ENCODE data around the gene NDUFAF3. TPM values are rescaled to one million over a fixed set of nuclear protein-coding genes. Genes with fewer than 3 reads are reported as not detected.

NDUFAF3 gene
- total RNA-seq, 1 donor from 2014 or later: 159 TPM

DNA sequence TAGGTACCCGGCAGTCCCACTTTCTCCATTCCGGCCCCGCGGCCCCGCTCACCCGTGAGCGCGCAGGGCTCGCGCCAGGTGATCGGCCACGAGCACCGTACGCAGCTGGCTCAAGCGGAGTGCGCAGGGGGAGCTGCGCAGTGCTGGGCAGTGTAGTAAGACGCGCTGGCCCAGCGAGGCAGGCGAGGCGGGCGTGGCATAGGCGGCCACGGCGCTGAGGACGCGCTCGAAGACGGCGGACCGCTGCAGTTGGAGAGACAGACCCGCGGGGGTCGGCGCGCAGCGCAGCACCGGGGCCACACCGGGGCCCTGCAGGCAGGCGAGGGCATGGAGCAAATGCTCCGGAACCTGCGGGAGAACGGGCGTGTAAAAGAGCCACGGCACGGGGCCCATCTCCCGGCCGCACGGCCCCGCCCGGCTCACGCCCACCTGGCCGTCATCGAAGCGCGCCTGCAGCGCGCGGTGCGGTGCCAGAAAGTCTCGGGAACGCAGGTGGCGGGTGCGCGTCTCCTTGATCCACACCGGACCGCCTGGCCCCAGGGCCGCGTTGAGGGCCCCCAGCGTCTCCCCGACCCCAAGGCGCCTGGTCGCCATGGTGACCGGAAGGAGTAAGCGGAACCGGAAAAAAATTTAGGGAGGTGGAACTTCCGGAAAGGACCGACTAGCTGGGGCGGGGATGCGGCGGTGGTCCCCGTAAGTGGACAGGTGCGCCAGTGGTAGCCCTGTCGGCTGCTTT lies 3.8 kb upstream of the NDUFAF3 start, which contains the start of gene DALRD3:
DALRD3 (minus strand) TSS at position 610 of the 736 bp plus-strand sequence; CDS start at position 594, 16 bp downstream.
- H3K36me3 ChIP-seq: peaks cover 35% of the 10 kb centered on the region
- peak within 1 kb of the TSS; percentile 88 for H3K4me3 ChIP-seq
- H3K9me3 ChIP-seq (replicated peaks): no peaks in the 10 kb centered on the region
- intact Hi-C loops (cut with micrococcal nuclease): no loop called here
- peak; percentile 61 for DNase-seq
- peak within 1 kb of the TSS; percentile 74 for H3K27ac ChIP-seq (replicated peaks)
- TF ChIP-seq, protein P1, sequence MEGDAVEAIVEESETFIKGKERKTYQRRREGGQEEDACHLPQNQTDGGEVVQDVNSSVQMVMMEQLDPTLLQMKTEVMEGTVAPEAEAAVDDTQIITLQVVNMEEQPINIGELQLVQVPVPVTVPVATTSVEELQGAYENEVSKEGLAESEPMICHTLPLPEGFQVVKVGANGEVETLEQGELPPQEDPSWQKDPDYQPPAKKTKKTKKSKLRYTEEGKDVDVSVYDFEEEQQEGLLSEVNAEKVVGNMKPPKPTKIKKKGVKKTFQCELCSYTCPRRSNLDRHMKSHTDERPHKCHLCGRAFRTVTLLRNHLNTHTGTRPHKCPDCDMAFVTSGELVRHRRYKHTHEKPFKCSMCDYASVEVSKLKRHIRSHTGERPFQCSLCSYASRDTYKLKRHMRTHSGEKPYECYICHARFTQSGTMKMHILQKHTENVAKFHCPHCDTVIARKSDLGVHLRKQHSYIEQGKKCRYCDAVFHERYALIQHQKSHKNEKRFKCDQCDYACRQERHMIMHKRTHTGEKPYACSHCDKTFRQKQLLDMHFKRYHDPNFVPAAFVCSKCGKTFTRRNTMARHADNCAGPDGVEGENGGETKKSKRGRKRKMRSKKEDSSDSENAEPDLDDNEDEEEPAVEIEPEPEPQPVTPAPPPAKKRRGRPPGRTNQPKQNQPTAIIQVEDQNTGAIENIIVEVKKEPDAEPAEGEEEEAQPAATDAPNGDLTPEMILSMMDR (IDR thresholded peaks at IDR 0.05; ENCODE audit: borderline replicate concordance): no peak
- no peaks in the 10 kb centered on the region for H3K27me3 ChIP-seq (ENCODE audit: low read depth)
- peaks cover 65% of the 10 kb centered on the region for H3K4me1 ChIP-seq

DNA sequence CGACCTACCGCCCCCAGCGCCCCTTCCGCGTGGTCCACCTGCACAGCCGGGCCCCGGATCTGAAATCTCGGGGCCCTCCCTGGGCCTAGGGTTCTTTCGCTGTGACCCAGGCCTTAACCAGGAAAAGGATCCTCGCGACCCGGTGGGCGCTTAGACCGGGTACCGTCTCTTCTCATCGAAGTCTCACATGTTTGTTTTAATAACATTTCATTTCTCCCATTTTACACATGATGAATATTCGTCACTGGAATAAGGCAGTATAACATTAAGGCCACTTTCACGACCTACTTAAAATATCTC lies 3.3 kb upstream of the NDUFAF3 start:
- no peak for DNase-seq
- peak overlapping the region; percentile 88 for H3K4me3 ChIP-seq
- TF ChIP-seq, protein P1 (IDR thresholded peaks at IDR 0.05; ENCODE audit: borderline replicate concordance): no peak
- no peaks in the 10 kb centered on the region for H3K27me3 ChIP-seq (ENCODE audit: low read depth)
- H3K36me3 ChIP-seq: peaks cover 37% of the 10 kb centered on the region
- H3K9me3 ChIP-seq (replicated peaks): no peaks in the 10 kb centered on the region
- H3K27ac ChIP-seq (replicated peaks): peak overlapping the region; percentile 74
- H3K4me1 ChIP-seq: peaks cover 65% of the 10 kb centered on the region
- intact Hi-C loops (cut with micrococcal nuclease): no loop called here

DNA sequence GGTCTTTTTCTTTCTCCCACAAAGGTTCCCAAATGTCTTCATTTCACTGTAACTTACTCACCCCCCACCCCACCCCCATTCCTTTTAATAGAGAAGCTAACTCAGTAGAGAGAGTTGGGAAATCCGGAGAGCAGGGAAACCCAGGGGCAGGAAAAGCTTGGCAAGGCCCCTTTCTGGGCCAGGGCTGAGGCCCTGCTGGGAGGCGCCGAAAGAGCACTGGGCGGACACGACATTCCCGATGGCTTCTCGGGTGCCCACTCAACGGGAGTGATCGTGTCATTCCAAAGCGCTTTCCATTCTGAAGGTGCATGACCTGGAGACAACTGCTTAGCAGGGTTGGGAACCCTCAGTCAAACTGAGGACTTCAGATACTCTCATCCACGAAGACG lies 2.0 kb upstream of the NDUFAF3 start:
- DNase-seq: no peak
- Histone ChIP-seq H3K27me3 (ENCODE audit: low read depth) (no peaks in the 10 kb centered on the region), H3K36me3 (peaks cover 38% of the 10 kb centered on the region), H3K4me1 (peaks cover 72% of the 10 kb centered on the region), H3K27ac (replicated peaks) (peak overlapping the region; percentile 98), H3K9me3 (replicated peaks) (no peaks in the 10 kb centered on the region), H3K4me3 (peak overlapping the region; percentile 86)
- intact Hi-C loops (cut with micrococcal nuclease): no loop called here
- TF ChIP-seq, protein P1 (IDR thresholded peaks at IDR 0.05; ENCODE audit: borderline replicate concordance): no peak

DNA sequence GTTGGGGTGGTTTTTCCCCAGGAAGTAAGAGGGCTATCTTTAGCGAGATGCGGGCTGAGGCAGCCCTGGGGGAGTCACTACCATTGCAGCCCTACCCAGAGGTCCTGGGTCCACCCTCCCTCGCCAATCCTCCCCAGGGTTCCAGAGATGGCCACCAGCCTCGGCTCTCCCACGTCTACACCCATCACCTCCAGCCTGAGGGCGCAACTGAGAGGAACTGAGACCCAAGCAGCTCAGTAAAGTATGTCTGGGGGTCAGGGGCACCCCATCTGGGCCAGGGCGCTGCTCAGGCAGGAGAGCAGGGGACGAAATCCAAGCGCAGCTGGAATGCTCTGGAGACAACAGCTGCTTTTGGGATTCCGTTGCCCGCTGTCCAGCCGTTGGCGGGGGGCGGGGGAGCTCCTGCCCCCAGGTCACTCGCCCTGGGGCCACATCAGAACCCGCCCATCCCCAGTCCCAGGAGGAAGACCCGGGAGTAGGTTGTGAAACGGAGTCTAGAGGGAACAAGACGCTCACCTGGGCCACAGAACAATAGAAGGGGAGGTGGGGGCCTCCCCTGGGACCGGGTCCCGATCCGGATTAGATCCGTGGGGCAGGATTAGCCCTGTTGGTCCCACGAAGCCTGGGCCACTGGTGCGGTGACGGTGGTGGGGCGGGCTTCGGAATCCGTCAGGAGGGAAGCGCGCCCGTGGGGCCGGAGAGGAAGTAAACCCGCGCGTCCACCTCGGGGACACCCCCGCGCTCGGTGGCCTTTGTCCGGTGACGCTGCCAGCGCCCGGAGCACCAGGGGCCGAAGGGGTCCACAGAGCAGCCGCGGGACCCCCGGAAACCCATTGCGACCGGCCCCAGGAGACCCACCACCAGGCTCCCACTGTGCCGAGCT lies 1.4 kb upstream of the NDUFAF3 start:
- peak; percentile 62 for DNase-seq
- Histone ChIP-seq H3K36me3 (peaks cover 38% of the 10 kb centered on the region), H3K4me3 (peak overlapping the region; percentile 86), H3K27me3 (ENCODE audit: low read depth) (no peaks in the 10 kb centered on the region), H3K9me3 (replicated peaks) (no peaks in the 10 kb centered on the region), H3K27ac (replicated peaks) (peak overlapping the region; percentile 98), H3K4me1 (peaks cover 78% of the 10 kb centered on the region)
- TF ChIP-seq, protein P1 (IDR thresholded peaks at IDR 0.05; ENCODE audit: borderline replicate concordance): no peak
- intact Hi-C loops (cut with micrococcal nuclease): no loop called here

DNA sequence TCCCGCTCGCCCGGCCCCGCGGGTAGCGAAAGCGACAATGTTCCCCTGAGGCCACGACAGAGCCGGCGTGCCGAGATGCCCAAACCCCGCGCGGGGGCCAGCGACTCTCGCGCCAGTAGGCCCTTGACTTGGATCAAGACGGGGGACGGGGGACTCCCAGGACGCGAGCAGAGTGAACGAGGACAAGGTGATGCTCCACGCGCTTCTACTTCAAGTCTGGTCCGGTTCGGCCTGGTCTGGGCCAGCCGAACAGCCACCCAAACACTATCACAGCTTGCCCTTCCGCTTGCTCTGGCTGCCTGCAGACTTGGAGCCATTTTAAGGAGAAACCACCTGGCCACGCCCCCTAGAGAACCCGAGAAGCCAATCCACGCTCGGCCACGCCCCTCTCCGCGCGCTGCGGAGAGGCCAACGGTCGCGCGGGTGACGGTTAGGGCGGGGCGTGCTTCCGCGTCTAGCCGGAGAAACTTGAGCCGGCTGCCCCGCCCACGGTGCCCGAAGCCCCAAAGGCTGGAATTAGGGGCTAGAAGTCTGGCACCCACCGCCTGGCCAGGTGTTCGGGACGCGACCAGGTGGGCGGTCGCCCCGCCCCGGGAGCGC lies 608 bp upstream of the NDUFAF3 start:
- no peaks in the 10 kb centered on the region for H3K27me3 ChIP-seq (ENCODE audit: low read depth)
- peaks cover 86% of the 10 kb centered on the region for H3K4me1 ChIP-seq
- peak; percentile 100 for DNase-seq
- TF ChIP-seq, protein P1 (IDR thresholded peaks at IDR 0.05; ENCODE audit: borderline replicate concordance): no peak
- H3K36me3 ChIP-seq: peaks cover 38% of the 10 kb centered on the region
- intact Hi-C loops (cut with micrococcal nuclease): no loop called here
- peak overlapping the region; percentile 86 for H3K4me3 ChIP-seq
- H3K27ac ChIP-seq (replicated peaks): peak overlapping the region; percentile 98
- no peaks in the 10 kb centered on the region for H3K9me3 ChIP-seq (replicated peaks)
